HepG2 (cell line): ENCODE measurements around the gene INPP1. TPM values are rescaled to one million over a fixed set of nuclear protein-coding genes. Genes with fewer than 3 reads are reported as not detected.
A peak's percentile ranks its signal among the peaks of the same experiment; 100 is the strongest.

Source experiments
- MAFK ChIP-seq, 2 experiments: IDR thresholded peaks in 1 of 2; conservative IDR thresholded peaks in 1 of 2; 2 replicates each; pipeline ENCODE4 v1.6.1; 2011; ENCODE audit warnings: improper control_type of control experiment in 2 of 2, low read length in 2 of 2
- SMARCE1 ChIP-seq: fragments of 450-650 bp; IDR thresholded peaks from 2 replicates; pipeline ENCODE4 v1.6.1; 2017; ENCODE audit warnings: borderline replicate concordance
- ZFY ChIP-seq: sonication (generic); formaldehyde crosslinking; IDR thresholded peaks from 2 replicates; pipeline ENCODE4 v1.4.0; 2020; ENCODE audit warnings: missing genetic modification reagents
- ZNF138 ChIP-seq: sonication (generic); formaldehyde crosslinking; IDR thresholded peaks from 2 replicates; pipeline ENCODE4 v1.5.0; 2020; ENCODE audit warnings: mild to moderate bottlenecking, low read depth, missing genetic modification reagents
- ZNF326 ChIP-seq: sonication (generic); formaldehyde crosslinking; IDR thresholded peaks from 2 replicates; pipeline ENCODE4 v1.4.0; 2020; ENCODE audit warnings: missing genetic modification reagents, borderline replicate concordance
- ZNF850 ChIP-seq: sonication (generic); formaldehyde crosslinking; conservative IDR thresholded peaks from 2 replicates; pipeline ENCODE4 v1.9.0; 2021; ENCODE audit warnings: mild to moderate bottlenecking, missing genetic modification reagents
- polyA plus RNA-seq, 8 experiments: library from polyadenylated mRNA; depleted of rRNA in 3 of 8; stranded (reverse) in 7 of 8; unstranded in 1 of 8; fragments of >200 nt; fragmentation: Illumina TruSeq in 4 of 8; extraction: Trizol in 4 of 8; gene quantifications; 2 replicates each; pipeline versions ENCODE4 v1.2.1 to v1.2.3, GENCODE V29; 2011 to 2016; ENCODE audit warnings: low read depth in 4 of 8, missing spikeins in 1 of 8, mixed read lengths in 1 of 8; ENCODE audit not compliant: insufficient read depth in 1 of 8
- total RNA-seq, 5 experiments: library from RNA; depleted of rRNA; stranded (reverse); fragments of >200 nt; fragmentation: Illumina TruSeq; extraction: Trizol; gene quantifications; 2 replicates each; pipeline ENCODE4 v1.2.3, GENCODE V29; 2016; ENCODE audit warnings: low read depth in 1 of 5
- TF ChIP-seq, protein P1 (sequence below): sonication (generic); formaldehyde crosslinking; conservative IDR thresholded peaks from 2 replicates; pipeline ENCODE4 v1.8.0; 2022; ENCODE audit warnings: mild to moderate bottlenecking, moderate library complexity, missing genetic modification reagents
- TF ChIP-seq, protein P2 (sequence below): sonication (generic); formaldehyde crosslinking; IDR thresholded peaks from 2 replicates; pipeline ENCODE4 v1.8.1; 2023; ENCODE audit warnings: mild to moderate bottlenecking, missing genetic modification reagents

The INPP1 gene
- total and polyA plus RNA-seq, 2 of the 13 experiments (the other 11 are each of a cell fraction or from before 2014, with no cell fraction given): 10.0 to 13.3 TPM

- TF ChIP-seq, protein P1, sequence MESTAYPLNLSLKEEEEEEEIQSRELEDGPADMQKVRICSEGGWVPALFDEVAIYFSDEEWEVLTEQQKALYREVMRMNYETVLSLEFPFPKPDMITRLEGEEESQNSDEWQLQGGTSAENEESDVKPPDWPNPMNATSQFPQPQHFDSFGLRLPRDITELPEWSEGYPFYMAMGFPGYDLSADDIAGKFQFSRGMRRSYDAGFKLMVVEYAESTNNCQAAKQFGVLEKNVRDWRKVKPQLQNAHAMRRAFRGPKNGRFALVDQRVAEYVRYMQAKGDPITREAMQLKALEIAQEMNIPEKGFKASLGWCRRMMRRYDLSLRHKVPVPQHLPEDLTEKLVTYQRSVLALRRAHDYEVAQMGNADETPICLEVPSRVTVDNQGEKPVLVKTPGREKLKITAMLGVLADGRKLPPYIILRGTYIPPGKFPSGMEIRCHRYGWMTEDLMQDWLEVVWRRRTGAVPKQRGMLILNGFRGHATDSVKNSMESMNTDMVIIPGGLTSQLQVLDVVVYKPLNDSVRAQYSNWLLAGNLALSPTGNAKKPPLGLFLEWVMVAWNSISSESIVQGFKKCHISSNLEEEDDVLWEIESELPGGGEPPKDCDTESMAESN (CRISPR knock-in tag): peak; percentile 97
- TF ChIP-seq SMARCE1 (no peak), ZNF326 (CRISPR knock-in tag) (no peak), ZNF138 (CRISPR knock-in tag) (no peak), ZNF850 (CRISPR knock-in tag) (0 out of 2 replicates have a peak, but pooled peaks have one; percentile 54), ZFY (CRISPR knock-in tag) (peak; percentile 54; the same call in 1 of the 2 replicates), MAFK (conservative IDR thresholded peaks at IDR 0.05 in 1 of 2, IDR thresholded peaks at IDR 0.05 in 1 of 2; ENCODE audit: low read length in 2 of 2) (peak; percentile 23 to 56; a peak in 3 of 4 replicates)
- TF ChIP-seq, protein P2, sequence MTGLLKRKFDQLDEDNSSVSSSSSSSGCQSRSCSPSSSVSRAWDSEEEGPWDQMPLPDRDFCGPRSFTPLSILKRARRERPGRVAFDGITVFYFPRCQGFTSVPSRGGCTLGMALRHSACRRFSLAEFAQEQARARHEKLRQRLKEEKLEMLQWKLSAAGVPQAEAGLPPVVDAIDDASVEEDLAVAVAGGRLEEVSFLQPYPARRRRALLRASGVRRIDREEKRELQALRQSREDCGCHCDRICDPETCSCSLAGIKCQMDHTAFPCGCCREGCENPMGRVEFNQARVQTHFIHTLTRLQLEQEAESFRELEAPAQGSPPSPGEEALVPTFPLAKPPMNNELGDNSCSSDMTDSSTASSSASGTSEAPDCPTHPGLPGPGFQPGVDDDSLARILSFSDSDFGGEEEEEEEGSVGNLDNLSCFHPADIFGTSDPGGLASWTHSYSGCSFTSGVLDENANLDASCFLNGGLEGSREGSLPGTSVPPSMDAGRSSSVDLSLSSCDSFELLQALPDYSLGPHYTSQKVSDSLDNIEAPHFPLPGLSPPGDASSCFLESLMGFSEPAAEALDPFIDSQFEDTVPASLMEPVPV (CRISPR knock-in tag): peak; percentile 98
These were observed 9.5 kb downstream of the INPP1 start (continued) for GRCh38 chr2:190352668-190353536.
